ENCODE data around the gene KLF6.

Gene KLF6

GRCh38 chr10:3784510-3785250 is at the start of gene KLF6:
Gene KLF6, minus strand, starts transcription at chr10:3785209. Its CDS starts 195 bp downstream, at chr10:3785014.
- DNase-seq (ENCODE audit: extremely low read depth in 1 of 2, low read depth in 1 of 2), result no peak

- no peak for DNase-seq (ENCODE audit: extremely low read depth in 1 of 2, low read depth in 1 of 2)
Measured at GRCh38 chr10:3834404-3834803, 49.4 kb upstream of the KLF6 start.

- DNase-seq (ENCODE audit: extremely low read depth in 1 of 2, low read depth in 1 of 2), result no peak
Measured at GRCh38 chr10:3833046-3833445, 48.0 kb upstream of the KLF6 start.

- no peak for DNase-seq (ENCODE audit: extremely low read depth in 1 of 2, low read depth in 1 of 2)
Measured at GRCh38 chr10:3832022-3832786, 47.2 kb upstream of the KLF6 start.

GRCh38 chr10:3831608-3832007 is 46.6 kb upstream of the KLF6 start:
- no peak for DNase-seq (ENCODE audit: extremely low read depth in 1 of 2, low read depth in 1 of 2)

- no peak for DNase-seq (ENCODE audit: extremely low read depth in 1 of 2, low read depth in 1 of 2)
Measured at GRCh38 chr10:3830946-3831345, 45.9 kb upstream of the KLF6 start.

- DNase-seq (ENCODE audit: extremely low read depth in 1 of 2, low read depth in 1 of 2), result no peak
Measured at GRCh38 chr10:3829156-3830050, 44.4 kb upstream of the KLF6 start.

- no peak for DNase-seq (ENCODE audit: extremely low read depth in 1 of 2, low read depth in 1 of 2)
Measured at GRCh38 chr10:3828404-3829155, 43.6 kb upstream of the KLF6 start.

- DNase-seq (ENCODE audit: extremely low read depth in 1 of 2, low read depth in 1 of 2), result no peak
Measured at GRCh38 chr10:3827768-3828403, 42.9 kb upstream of the KLF6 start.

- DNase-seq (ENCODE audit: extremely low read depth in 1 of 2, low read depth in 1 of 2), result no peak
Measured at GRCh38 chr10:3827266-3827665, 42.3 kb upstream of the KLF6 start.

GRCh38 chr10:3825862-3826351 is 40.9 kb upstream of the KLF6 start:
- no peak for DNase-seq (ENCODE audit: extremely low read depth in 1 of 2, low read depth in 1 of 2)

- DNase-seq (ENCODE audit: extremely low read depth in 1 of 2, low read depth in 1 of 2), result no peak
Measured at GRCh38 chr10:3825244-3825643, 40.2 kb upstream of the KLF6 start.

GRCh38 chr10:3822541-3823330 is 37.7 kb upstream of the KLF6 start:
- DNase-seq (ENCODE audit: extremely low read depth in 1 of 2, low read depth in 1 of 2), result no peak

- no peak for DNase-seq (ENCODE audit: extremely low read depth in 1 of 2, low read depth in 1 of 2)
Measured at GRCh38 chr10:3820255-3820654, 35.2 kb upstream of the KLF6 start.

- DNase-seq (ENCODE audit: extremely low read depth in 1 of 2, low read depth in 1 of 2), result no peak
Measured at GRCh38 chr10:3816995-3817394, 32.0 kb upstream of the KLF6 start.

- no peak for DNase-seq (ENCODE audit: extremely low read depth in 1 of 2, low read depth in 1 of 2)
Measured at GRCh38 chr10:3814838-3815220, 29.8 kb upstream of the KLF6 start.

GRCh38 chr10:3813986-3814837 is 29.2 kb upstream of the KLF6 start:
- no peak for DNase-seq (ENCODE audit: extremely low read depth in 1 of 2, low read depth in 1 of 2)

GRCh38 chr10:3813267-3813666 is 28.3 kb upstream of the KLF6 start:
- no peak for DNase-seq (ENCODE audit: extremely low read depth in 1 of 2, low read depth in 1 of 2)

All from activated CD8-positive, alpha-beta memory T cell treated with anti-CD3 and anti-CD28 coated beads for 1 hour (primary cell).